ENCODE results near the gene AFF3. TPM values are rescaled to one million over a fixed set of nuclear protein-coding genes. Genes with fewer than 3 reads are reported as not detected.

The AFF3 gene
- total RNA-seq, 1 experiment from 2014 or later, result not detected

- H4K20me1 ChIP-seq (ENCODE audit: insufficient read depth), result no peaks in the 10 kb centered on the region
- no peak overlapping the region for H2AFZ ChIP-seq
- 0 out of 2 replicates have a peak, but pooled peaks cover 5% of the 10 kb centered on the region for H3K9me3 ChIP-seq (ENCODE audit: insufficient read depth, low read depth)
- intact Hi-C loops (cut with micrococcal nuclease; ENCODE audit: unreplicated experiment), result no loop called here
- BruUV-seq (replicated peaks), result no TSS peak
- no peaks in the 10 kb centered on the region for H3K36me3 ChIP-seq (ENCODE audit: low read depth)
- peaks cover 64% of the 10 kb centered on the region for H3K27me3 ChIP-seq (ENCODE audit: insufficient read depth, low read depth)
- TF ChIP-seq CTCF (conservative IDR thresholded peaks at IDR 0.05), result no peak
- TF ChIP-seq EZH2 (IDR thresholded peaks at IDR 0.05; ENCODE audit: low read depth), result no peak
- CTCF ChIA-PET, result no interaction called here
- POLR2A ChIA-PET (ENCODE audit: unreplicated experiment), result no interaction called here
- DNase-seq, result peak in 1 of 2 experiments; percentile 27
- H3K9me2 ChIP-seq (ENCODE audit: insufficient read depth), result no peaks in the 10 kb centered on the region
- H3K79me2 ChIP-seq (ENCODE audit: low read depth), result no peaks in the 10 kb centered on the region
- H3K4me2 ChIP-seq, result no peak overlapping the region
- no peak overlapping the region for H3K4me3 ChIP-seq
- no peaks in the 10 kb centered on the region for H3F3A ChIP-seq (ENCODE audit: insufficient read depth, low read depth)
- H3K27ac ChIP-seq, result no peak overlapping the region
- H3K4me1 ChIP-seq (replicated peaks; ENCODE audit: insufficient read depth), result no peaks in the 10 kb centered on the region
Observed at GRCh38 chr2:99719102-99719501, 423.3 kb downstream of the AFF3 start.

DNA sequence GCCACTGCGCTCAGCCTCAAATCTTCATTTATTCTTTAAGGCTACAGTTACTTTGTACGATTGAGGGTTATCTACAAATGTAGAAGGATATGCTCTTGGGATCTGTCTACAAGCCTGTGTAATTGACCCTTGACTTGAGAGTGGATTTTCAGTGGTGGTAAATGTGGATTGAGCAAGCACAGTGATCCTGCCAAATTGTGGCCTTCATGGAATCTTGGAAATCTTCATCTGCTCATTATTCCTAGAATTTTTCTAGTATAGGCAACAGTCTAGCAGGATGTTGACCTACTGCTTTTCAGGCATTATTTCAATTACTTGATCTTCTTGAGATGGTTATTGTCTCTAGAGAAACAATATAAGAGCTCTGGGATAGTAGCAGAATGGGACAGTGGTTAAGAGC, 426.4 kb downstream of the AFF3 start:
- BruUV-seq (replicated peaks), result no TSS peak
- no peaks in the 10 kb centered on the region for H4K20me1 ChIP-seq (ENCODE audit: insufficient read depth)
- ChIA-PET POLR2A (ENCODE audit: unreplicated experiment) (no interaction called here), CTCF (no interaction called here)
- intact Hi-C loops (cut with micrococcal nuclease; ENCODE audit: unreplicated experiment), result no loop called here
- H3K27ac ChIP-seq, result no peak overlapping the region
- H3K4me2 ChIP-seq, result no peak overlapping the region
- TF ChIP-seq EZH2 (IDR thresholded peaks at IDR 0.05; ENCODE audit: low read depth) (no peak), CTCF (conservative IDR thresholded peaks at IDR 0.05) (no peak)
- no peak overlapping the region for H2AFZ ChIP-seq
- peaks cover 72% of the 10 kb centered on the region for H3K27me3 ChIP-seq (ENCODE audit: insufficient read depth, low read depth)
- H3K79me2 ChIP-seq (ENCODE audit: low read depth), result no peaks in the 10 kb centered on the region
- H3K4me1 ChIP-seq (replicated peaks; ENCODE audit: insufficient read depth), result no peaks in the 10 kb centered on the region
- no peaks in the 10 kb centered on the region for H3K9me2 ChIP-seq (ENCODE audit: insufficient read depth)
- no peaks in the 10 kb centered on the region for H3F3A ChIP-seq (ENCODE audit: insufficient read depth, low read depth)
- DNase-seq, result no peak
- no peak overlapping the region for H3K4me3 ChIP-seq
- H3K36me3 ChIP-seq (ENCODE audit: low read depth), result no peaks in the 10 kb centered on the region
- H3K9me3 ChIP-seq (ENCODE audit: insufficient read depth, low read depth), result no peaks in the 10 kb centered on the region

DNA sequence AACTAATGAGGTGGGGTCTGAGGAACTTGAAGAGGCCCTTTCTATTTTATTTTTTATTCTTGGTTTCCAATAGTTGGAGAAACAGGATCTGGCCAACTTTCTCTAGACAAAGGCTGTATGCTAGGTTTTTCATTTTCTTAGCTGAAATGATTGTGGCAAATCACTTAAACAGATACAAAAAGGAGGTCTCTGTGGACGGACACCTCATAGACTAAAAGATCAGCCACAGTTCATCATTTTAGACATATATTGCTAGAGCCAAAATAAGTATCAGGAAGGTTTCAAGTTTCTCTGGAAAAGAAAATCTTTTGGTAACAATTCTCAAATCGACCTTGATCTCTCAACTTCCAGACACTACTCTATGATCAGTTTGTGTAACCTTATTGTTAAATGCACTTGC, 428.0 kb downstream of the AFF3 start:
- H4K20me1 ChIP-seq (ENCODE audit: insufficient read depth), result no peaks in the 10 kb centered on the region
- H3F3A ChIP-seq (ENCODE audit: insufficient read depth, low read depth), result no peaks in the 10 kb centered on the region
- no peak overlapping the region for H3K4me3 ChIP-seq
- intact Hi-C loops (cut with micrococcal nuclease; ENCODE audit: unreplicated experiment), result no loop called here
- no peaks in the 10 kb centered on the region for H3K36me3 ChIP-seq (ENCODE audit: low read depth)
- no peaks in the 10 kb centered on the region for H3K9me3 ChIP-seq (ENCODE audit: insufficient read depth, low read depth)
- DNase-seq, result no peak
- no TSS peak for BruUV-seq (replicated peaks)
- ChIA-PET CTCF (no interaction called here), POLR2A (ENCODE audit: unreplicated experiment) (no interaction called here)
- no peak overlapping the region for H3K27ac ChIP-seq
- no peak overlapping the region for H2AFZ ChIP-seq
- no peaks in the 10 kb centered on the region for H3K79me2 ChIP-seq (ENCODE audit: low read depth)
- H3K4me2 ChIP-seq, result no peak overlapping the region
- no peaks in the 10 kb centered on the region for H3K9me2 ChIP-seq (ENCODE audit: insufficient read depth)
- TF ChIP-seq EZH2 (IDR thresholded peaks at IDR 0.05; ENCODE audit: low read depth) (no peak), CTCF (conservative IDR thresholded peaks at IDR 0.05) (no peak)
- no peaks in the 10 kb centered on the region for H3K4me1 ChIP-seq (replicated peaks; ENCODE audit: insufficient read depth)
- peaks cover 82% of the 10 kb centered on the region for H3K27me3 ChIP-seq (ENCODE audit: insufficient read depth, low read depth)

Measured in PC-9 (cell line).